HG03064 (cell line): ENCODE measurements around the gene ZFP1.

ENCODE experiments used
- ATAC-seq: cut with Tn5 transposase; IDR thresholded peaks from one replicate; pipeline ENCODE4 v1.9.1; 2021; ENCODE audit warnings: low read depth; ENCODE audit not compliant: unreplicated experiment

ZFP1 gene

GRCh38 chr16:75219838-75220237 is 71.5 kb downstream of the ZFP1 start:
- no peak for ATAC-seq
